ENCODE results near the gene SPANXB1. TPM values are rescaled to one million over a fixed set of nuclear protein-coding genes. Genes with fewer than 3 reads are reported as not detected.
"Not testable (repeated sequence)": the region's sequence is repeated elsewhere in the genome, so short reads cannot be mapped to it uniquely, and the experiment has no call there.

SPANXB1 gene, protein sequence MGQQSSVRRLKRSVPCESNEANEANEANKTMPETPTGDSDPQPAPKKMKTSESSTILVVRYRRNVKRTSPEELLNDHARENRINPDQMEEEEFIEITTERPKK
- not detected for polyA plus RNA-seq (2013, experiment 1 of 2)
- not detected for polyA plus RNA-seq (2013, experiment 2 of 2)

- not testable (repeated sequence) for H2AFZ ChIP-seq (ENCODE audit: low read length); H2AK5ac ChIP-seq (ENCODE audit: low read depth, low read length); H2BK5ac ChIP-seq (ENCODE audit: low read length); H3K4me3 ChIP-seq (ENCODE audit: low read length in 2 of 2); H3K9ac ChIP-seq (ENCODE audit: low read depth, low read length, poor library complexity); DNase-seq (ENCODE audit: low spot score); H2BK120ac ChIP-seq (ENCODE audit: low read depth, low read length); H3K79me1 ChIP-seq (ENCODE audit: low read depth, low read length); H3K9me3 ChIP-seq (replicated peaks in 1 of 2; ENCODE audit: control insufficient read depth in 2 of 2, insufficient read depth in 1 of 2, low read depth in 1 of 2, low read length in 2 of 2); H4K8ac ChIP-seq (ENCODE audit: low read depth, low read length); H3K27ac ChIP-seq (replicated peaks; ENCODE audit: low read length); H2BK12ac ChIP-seq (ENCODE audit: low read length); H3K4ac ChIP-seq (ENCODE audit: low read length); H3K4me2 ChIP-seq (ENCODE audit: insufficient read depth, low read length, poor library complexity, severe bottlenecking); H3K4me1 ChIP-seq (ENCODE audit: control insufficient read depth in 2 of 2, insufficient read depth in 1 of 2, low read depth in 1 of 2, low read length in 2 of 2); H3K18ac ChIP-seq (ENCODE audit: low read length); H2BK15ac ChIP-seq (ENCODE audit: low read length); H3K14ac ChIP-seq (ENCODE audit: low read length); H3K27me3 ChIP-seq (ENCODE audit: control insufficient read depth in 3 of 3, insufficient read depth in 3 of 3, low read depth in 1 of 3, low read length in 3 of 3); H3K23ac ChIP-seq (ENCODE audit: low read depth, low read length, poor library complexity); H3K36me3 ChIP-seq (replicated peaks in 1 of 2; ENCODE audit: control insufficient read depth in 2 of 2, insufficient read depth in 2 of 2, low read length in 2 of 2); H4K91ac ChIP-seq (ENCODE audit: low read depth, low read length, poor library complexity)
- no CpG with 5 or more reads among the region's 13 CpGs for WGBS, 2 donors (ENCODE audit: extremely low coverage in 2 of 2, insufficient read length in 2 of 2, insufficient replicate concordance in 1 of 2)
These were observed at the start of gene SPANXB1 for GRCh38 chrX:141002568-141002967. Gene SPANXB1, plus strand, starts transcription at chrX:141002594. Its CDS starts 100 bp downstream, at chrX:141002694.

GRCh38 chrX:140967036-140967435 lies 35.4 kb upstream of the SPANXB1 start:
- Histone ChIP-seq H2BK5ac (ENCODE audit: low read length) (no peak overlapping the region), H2BK15ac (ENCODE audit: low read length) (no peak overlapping the region), H3K18ac (ENCODE audit: low read length) (no peak overlapping the region), H3K9me3 (replicated peaks in 1 of 2; ENCODE audit: control insufficient read depth in 2 of 2, insufficient read depth in 1 of 2, low read depth in 1 of 2, low read length in 2 of 2) (no peaks in the 10 kb centered on the region), H2AK5ac (ENCODE audit: low read depth, low read length) (no peak overlapping the region), H3K36me3 (replicated peaks in 1 of 2; ENCODE audit: control insufficient read depth in 2 of 2, insufficient read depth in 2 of 2, low read length in 2 of 2) (no peaks in the 10 kb centered on the region), H3K4me3 (ENCODE audit: low read length in 2 of 2) (no peak overlapping the region), H4K91ac (ENCODE audit: low read depth, low read length, poor library complexity) (no peak overlapping the region), H3K27me3 (ENCODE audit: control insufficient read depth in 3 of 3, insufficient read depth in 3 of 3, low read depth in 1 of 3, low read length in 3 of 3) (peaks cover 0 to 6% (median 0%) of the 10 kb centered on the region in 3 experiments), H2AFZ (ENCODE audit: low read length) (no peak overlapping the region), H3K4ac (ENCODE audit: low read length) (no peak overlapping the region), H2BK120ac (ENCODE audit: low read depth, low read length) (no peak overlapping the region), H3K27ac (replicated peaks; ENCODE audit: low read length) (no peak overlapping the region), H3K23ac (ENCODE audit: low read depth, low read length, poor library complexity) (no peak overlapping the region), H3K14ac (ENCODE audit: low read length) (no peak overlapping the region), H2BK12ac (ENCODE audit: low read length) (no peak overlapping the region), H3K9ac (ENCODE audit: low read depth, low read length, poor library complexity) (no peak overlapping the region), H3K4me2 (ENCODE audit: insufficient read depth, low read length, poor library complexity, severe bottlenecking) (no peak overlapping the region), H4K8ac (ENCODE audit: low read depth, low read length) (no peak overlapping the region), H3K79me1 (ENCODE audit: low read depth, low read length) (no peaks in the 10 kb centered on the region), H3K4me1 (ENCODE audit: control insufficient read depth in 2 of 2, insufficient read depth in 1 of 2, low read depth in 1 of 2, low read length in 2 of 2) (no peaks in the 10 kb centered on the region)
- DNase-seq (ENCODE audit: low spot score) = no peak
- WGBS, 2 donors (ENCODE audit: extremely low coverage in 2 of 2, insufficient read length in 2 of 2, insufficient replicate concordance in 1 of 2) = no CpG with 5 or more reads among the region's 3 CpGs

GRCh38 chrX:140971099-140971795 lies 31.1 kb upstream of the SPANXB1 start:
- H2BK12ac ChIP-seq (ENCODE audit: low read length) = no peak overlapping the region
- H3K14ac ChIP-seq (ENCODE audit: low read length) = no peak overlapping the region
- H3K9me3 ChIP-seq (replicated peaks in 1 of 2; ENCODE audit: control insufficient read depth in 2 of 2, insufficient read depth in 1 of 2, low read depth in 1 of 2, low read length in 2 of 2) = no peaks in the 10 kb centered on the region
- no peak overlapping the region for H2AFZ ChIP-seq (ENCODE audit: low read length)
- no peak overlapping the region for H2BK15ac ChIP-seq (ENCODE audit: low read length)
- no peak overlapping the region for H3K27ac ChIP-seq (replicated peaks; ENCODE audit: low read length)
- H3K4me2 ChIP-seq (ENCODE audit: insufficient read depth, low read length, poor library complexity, severe bottlenecking) = no peak overlapping the region
- no CpG with 5 or more reads among the region's 4 CpGs for WGBS, 2 donors (ENCODE audit: extremely low coverage in 2 of 2, insufficient read length in 2 of 2, insufficient replicate concordance in 1 of 2)
- H3K27me3 ChIP-seq (ENCODE audit: control insufficient read depth in 3 of 3, insufficient read depth in 3 of 3, low read depth in 1 of 3, low read length in 3 of 3) = peaks cover 0 to 6% (median 0%) of the 10 kb centered on the region in 3 experiments
- no peak overlapping the region for H4K91ac ChIP-seq (ENCODE audit: low read depth, low read length, poor library complexity)
- no peak overlapping the region for H3K4ac ChIP-seq (ENCODE audit: low read length)
- no peak overlapping the region for H2AK5ac ChIP-seq (ENCODE audit: low read depth, low read length)
- H3K18ac ChIP-seq (ENCODE audit: low read length) = no peak overlapping the region
- no peak overlapping the region for H2BK5ac ChIP-seq (ENCODE audit: low read length)
- H2BK120ac ChIP-seq (ENCODE audit: low read depth, low read length) = no peak overlapping the region
- no peak overlapping the region for H3K4me3 ChIP-seq (ENCODE audit: low read length in 2 of 2)
- H3K9ac ChIP-seq (ENCODE audit: low read depth, low read length, poor library complexity) = no peak overlapping the region
- H3K4me1 ChIP-seq (ENCODE audit: control insufficient read depth in 2 of 2, insufficient read depth in 1 of 2, low read depth in 1 of 2, low read length in 2 of 2) = no peaks in the 10 kb centered on the region
- no peaks in the 10 kb centered on the region for H3K36me3 ChIP-seq (replicated peaks in 1 of 2; ENCODE audit: control insufficient read depth in 2 of 2, insufficient read depth in 2 of 2, low read length in 2 of 2)
- no peak overlapping the region for H4K8ac ChIP-seq (ENCODE audit: low read depth, low read length)
- no peak overlapping the region for H3K23ac ChIP-seq (ENCODE audit: low read depth, low read length, poor library complexity)
- DNase-seq (ENCODE audit: low spot score) = no peak
- no peaks in the 10 kb centered on the region for H3K79me1 ChIP-seq (ENCODE audit: low read depth, low read length)

DNA sequence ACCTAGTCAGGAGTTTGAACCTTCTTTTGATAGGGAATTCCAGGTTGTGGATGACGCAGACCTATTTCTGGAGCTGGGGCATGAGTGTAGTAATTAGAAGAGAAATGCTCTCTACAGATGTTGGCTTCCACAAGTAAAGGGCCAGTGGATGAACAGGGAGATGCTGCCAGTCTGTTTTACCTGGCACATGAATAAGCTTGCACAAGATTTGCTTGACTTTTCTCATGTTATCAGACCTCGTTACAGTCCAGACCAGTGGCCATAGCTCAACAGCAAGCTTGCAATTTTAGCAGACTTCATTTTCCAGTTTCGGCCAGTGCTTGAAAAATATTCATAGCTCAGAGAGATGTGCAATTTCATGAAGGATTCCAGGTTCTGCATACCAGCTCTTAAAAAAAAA lies 26.9 kb upstream of the SPANXB1 start:
- H3K4me1 ChIP-seq (ENCODE audit: control insufficient read depth in 2 of 2, insufficient read depth in 1 of 2, low read depth in 1 of 2, low read length in 2 of 2) = no peaks in the 10 kb centered on the region

More for the DNA sequence above, 26.9 kb upstream of the SPANXB1 start:
- Histone ChIP-seq H2BK12ac (ENCODE audit: low read length) (no peak overlapping the region), H2BK5ac (ENCODE audit: low read length) (no peak overlapping the region), H3K79me1 (ENCODE audit: low read depth, low read length) (no peaks in the 10 kb centered on the region), H2BK15ac (ENCODE audit: low read length) (no peak overlapping the region), H3K9me3 (replicated peaks in 1 of 2; ENCODE audit: control insufficient read depth in 2 of 2, insufficient read depth in 1 of 2, low read depth in 1 of 2, low read length in 2 of 2) (no peaks in the 10 kb centered on the region), H3K23ac (ENCODE audit: low read depth, low read length, poor library complexity) (no peak overlapping the region), H3K18ac (ENCODE audit: low read length) (no peak overlapping the region), H4K91ac (ENCODE audit: low read depth, low read length, poor library complexity) (no peak overlapping the region), H3K14ac (ENCODE audit: low read length) (no peak overlapping the region), H2BK120ac (ENCODE audit: low read depth, low read length) (no peak overlapping the region), H3K9ac (ENCODE audit: low read depth, low read length, poor library complexity) (no peak overlapping the region), H2AFZ (ENCODE audit: low read length) (no peak overlapping the region), H3K4me3 (ENCODE audit: low read length in 2 of 2) (no peak overlapping the region), H3K27ac (replicated peaks; ENCODE audit: low read length) (no peak overlapping the region), H3K4ac (ENCODE audit: low read length) (no peak overlapping the region), H4K8ac (ENCODE audit: low read depth, low read length) (no peak overlapping the region), H3K36me3 (replicated peaks in 1 of 2; ENCODE audit: control insufficient read depth in 2 of 2, insufficient read depth in 2 of 2, low read length in 2 of 2) (no peaks in the 10 kb centered on the region), H2AK5ac (ENCODE audit: low read depth, low read length) (no peak overlapping the region), H3K27me3 (ENCODE audit: control insufficient read depth in 3 of 3, insufficient read depth in 3 of 3, low read depth in 1 of 3, low read length in 3 of 3) (no peaks in the 10 kb centered on the region), H3K4me2 (ENCODE audit: insufficient read depth, low read length, poor library complexity, severe bottlenecking) (no peak overlapping the region)
- DNase-seq (ENCODE audit: low spot score) = no peak
- WGBS, 2 donors (ENCODE audit: extremely low coverage in 2 of 2, insufficient read length in 2 of 2, insufficient replicate concordance in 1 of 2) = no CpG with 5 or more reads among the region's 3 CpGs

Measured in neuronal stem cell (in vitro differentiated cells).